ENCODE results near the gene PTPRK.

- TF ChIP-seq ATF3 (IDR thresholded peaks at IDR 0.05) (no peak), CTCF (IDR thresholded peaks at IDR 0.05 in 2 of 3, conservative IDR thresholded peaks at IDR 0.05 in 1 of 3; ENCODE audit: borderline replicate concordance in 1 of 3, insufficient read depth in 1 of 3, low read depth in 2 of 3, low read length in 2 of 3) (no peak), JUND (IDR thresholded peaks at IDR 0.05) (no peak), SP1 (IDR thresholded peaks at IDR 0.05; ENCODE audit: low read depth) (no peak)
These were observed 560.5 kb downstream of the PTPRK start for GRCh38 chr6:127959869-127960268.
